H9 (cell line): ENCODE measurements around the gene GBP1. TPM values are rescaled to one million over a fixed set of nuclear protein-coding genes. Genes with fewer than 3 reads are reported as not detected.
"Not testable (repeated sequence)": the region's sequence is repeated elsewhere in the genome, so short reads cannot be mapped to it uniquely, and the experiment has no call there.

Experiments used
- DNase-seq: peaks from one replicate; pipeline ENCODE4 v3.0.0-alpha.2; 2017
- H2AFZ ChIP-seq: one replicate; pipeline ENCODE4 v1.6.1; 2013; ENCODE audit warnings: mild to moderate bottlenecking, low read length, control low read depth, moderate library complexity
- H2AK5ac ChIP-seq: 2 replicates; pipeline ENCODE4 v1.6.1; 2013; ENCODE audit warnings: low read length, control low read depth, mixed read lengths; ENCODE audit not compliant: insufficient read length
- H2BK120ac ChIP-seq: one replicate; pipeline ENCODE4 v1.6.1; 2013; ENCODE audit warnings: low read depth, mild to moderate bottlenecking, low read length, control low read depth, inconsistent platforms; ENCODE audit not compliant: poor library complexity, severe bottlenecking
- H2BK12ac ChIP-seq: 2 replicates; pipeline ENCODE4 v1.6.1; 2013; ENCODE audit warnings: low read length, control low read depth, mixed read lengths, low read depth; ENCODE audit not compliant: insufficient read length
- H2BK15ac ChIP-seq: 2 replicates; pipeline ENCODE4 v1.6.1; 2013; ENCODE audit warnings: low read depth, low read length, control low read depth
- H2BK20ac ChIP-seq: one replicate; pipeline ENCODE4 v1.6.1; 2013; ENCODE audit warnings: low read depth, mild to moderate bottlenecking, low read length, control low read depth, inconsistent platforms; ENCODE audit not compliant: poor library complexity, severe bottlenecking
- H2BK5ac ChIP-seq: 2 replicates; pipeline ENCODE4 v1.6.1; 2013; ENCODE audit warnings: low read length, control low read depth, mixed read lengths; ENCODE audit not compliant: insufficient read length
- H3K14ac ChIP-seq: 2 replicates; pipeline ENCODE4 v1.6.1; 2013; ENCODE audit warnings: low read length, control low read depth; ENCODE audit not compliant: insufficient read depth
- H3K18ac ChIP-seq: 2 replicates; pipeline ENCODE4 v1.6.1; 2013; ENCODE audit warnings: low read depth, mild to moderate bottlenecking, mixed read lengths, low read length, control low read depth; ENCODE audit not compliant: insufficient read length
- H3K23ac ChIP-seq: 2 replicates; pipeline ENCODE4 v1.6.1; 2013; ENCODE audit warnings: low read length, control low read depth, mixed read lengths, low read depth; ENCODE audit not compliant: insufficient read length
- H3K23me2 ChIP-seq: 2 replicates; pipeline ENCODE4 v1.6.1; 2013; ENCODE audit warnings: low read depth, mild to moderate bottlenecking, mixed read lengths, low read length, control low read depth; ENCODE audit not compliant: insufficient read length, poor library complexity, severe bottlenecking
- H3K27ac ChIP-seq: 2 replicates; pipeline ENCODE4 v1.5.1; 2013; ENCODE audit warnings: low read length, control low read depth, mixed read lengths, low read depth; ENCODE audit not compliant: insufficient read length
- H3K27me3 ChIP-seq: 2 replicates; pipeline ENCODE4 v1.6.1; 2013; ENCODE audit warnings: low read length, control low read depth, inconsistent platforms; ENCODE audit not compliant: insufficient read depth
- H3K4ac ChIP-seq: 2 replicates; pipeline ENCODE4 v1.6.1; 2013; ENCODE audit warnings: low read depth, mild to moderate bottlenecking, control low read depth, inconsistent platforms, low read length, moderate library complexity
- H3K4me1 ChIP-seq: 2 replicates; pipeline ENCODE4 v1.6.1; 2013; ENCODE audit warnings: low read length, control low read depth, inconsistent platforms; ENCODE audit not compliant: insufficient read depth
- H3K4me2 ChIP-seq: 2 replicates; pipeline ENCODE4 v1.6.1; 2013; ENCODE audit warnings: low read length, control low read depth, mixed read lengths; ENCODE audit not compliant: insufficient read length, insufficient read depth
- H3K56ac ChIP-seq: 2 replicates; pipeline ENCODE4 v1.6.1; 2013; ENCODE audit warnings: low read depth, mild to moderate bottlenecking, mixed read lengths, low read length, control low read depth; ENCODE audit not compliant: insufficient read length
- H3K79me1 ChIP-seq: 2 replicates; pipeline ENCODE4 v1.6.1; 2013; ENCODE audit warnings: low read depth, mild to moderate bottlenecking, moderate library complexity, low read length, control low read depth, inconsistent platforms; ENCODE audit not compliant: insufficient read depth, poor library complexity, severe bottlenecking
- H3K79me2 ChIP-seq: 2 replicates; pipeline ENCODE4 v1.6.1; 2013; ENCODE audit warnings: low read length, control low read depth, inconsistent platforms; ENCODE audit not compliant: insufficient read depth
- H3K9ac ChIP-seq: 2 replicates; pipeline ENCODE4 v1.6.1; 2013; ENCODE audit warnings: low read length, control low read depth, mixed read lengths; ENCODE audit not compliant: insufficient read length; ENCODE audit errors: extremely low read depth
- H3K9me3 ChIP-seq: one replicate; pipeline ENCODE4 v1.6.1; 2013; ENCODE audit warnings: low read depth, low read length, inconsistent platforms; ENCODE audit not compliant: control insufficient read depth
- H3T11ph ChIP-seq: one replicate; pipeline ENCODE4 v1.6.1; 2013; ENCODE audit warnings: mild to moderate bottlenecking, low read length, control low read depth, inconsistent platforms
- H4K20me1 ChIP-seq: one replicate; pipeline ENCODE4 v1.6.1; 2013; ENCODE audit not compliant: control insufficient read depth, insufficient read length, insufficient read depth
- H4K5ac ChIP-seq: 2 replicates; pipeline ENCODE4 v1.6.1; 2013; ENCODE audit warnings: low read depth, mild to moderate bottlenecking, mixed read lengths, low read length, control low read depth; ENCODE audit not compliant: insufficient read length
- H4K8ac ChIP-seq: replicated peaks from 2 replicates; pipeline ENCODE4 v1.6.1; 2013; ENCODE audit warnings: low read length, control low read depth, mixed read lengths, low read depth; ENCODE audit not compliant: insufficient read length
- H4K91ac ChIP-seq: 2 replicates; pipeline ENCODE4 v1.6.1; 2013; ENCODE audit warnings: low read depth, mild to moderate bottlenecking, moderate library complexity, mixed read lengths, low read length, control low read depth; ENCODE audit not compliant: insufficient read length
- H3K27ac Mint-ChIP-seq, 3 experiments: 2 replicates in 2 of 3; 3 replicates in 1 of 3; pipeline ENCODE4 v1.8.0; 2020 to 2021; ENCODE audit warnings: mixed read lengths in 3 of 3, mild to moderate bottlenecking in 1 of 3, moderate library complexity in 1 of 3
- H3K27me3 Mint-ChIP-seq: 2 replicates; pipeline ENCODE4 v1.8.0; 2021; ENCODE audit warnings: low read depth, mild to moderate bottlenecking, moderate library complexity, mixed read lengths
- H3K36me3 Mint-ChIP-seq, 3 experiments: 2 replicates in 2 of 3; 3 replicates in 1 of 3; pipeline ENCODE4 v1.8.0; 2020 to 2021; ENCODE audit warnings: low read depth in 3 of 3, mixed read lengths in 3 of 3; ENCODE audit not compliant: insufficient read depth in 1 of 3
- H3K4me1 Mint-ChIP-seq, 2 experiments: 2 replicates each; pipeline ENCODE4 v1.8.0; 2020; ENCODE audit warnings: mixed read lengths in 2 of 2
- H3K4me3 Mint-ChIP-seq, 2 experiments: 2 replicates in 1 of 2; 3 replicates in 1 of 2; pipeline ENCODE4 v1.8.0; 2020 to 2021; ENCODE audit warnings: mild to moderate bottlenecking in 2 of 2, mixed read lengths in 2 of 2, moderate library complexity in 1 of 2
- H3K9me3 Mint-ChIP-seq, 2 experiments: 2 replicates in 1 of 2; 3 replicates in 1 of 2; pipeline ENCODE4 v1.8.0; 2020; ENCODE audit warnings: mild to moderate bottlenecking in 2 of 2, mixed read lengths in 2 of 2, moderate library complexity in 1 of 2
- WGBS: extraction: QIAGEN DNeasy Blood & Tissue Kit; methylation state at CpG from one replicate; pipeline ENCODE4 v1.1.7; 2013; ENCODE audit warnings: missing lambda C conversion rate, low lambda C conversion rate, mixed read lengths; ENCODE audit not compliant: insufficient read length; ENCODE audit errors: extremely low coverage; 5-methylcytosine and 5-hydroxymethylcytosine counted together
- total RNA-seq: library from RNA; stranded (reverse); gene quantifications from 2 replicates; pipeline ENCODE4 v1.2.1, GENCODE V29; 2021

GBP1 gene
- total RNA-seq, 1 experiment from 2014 or later: not detected

DNA sequence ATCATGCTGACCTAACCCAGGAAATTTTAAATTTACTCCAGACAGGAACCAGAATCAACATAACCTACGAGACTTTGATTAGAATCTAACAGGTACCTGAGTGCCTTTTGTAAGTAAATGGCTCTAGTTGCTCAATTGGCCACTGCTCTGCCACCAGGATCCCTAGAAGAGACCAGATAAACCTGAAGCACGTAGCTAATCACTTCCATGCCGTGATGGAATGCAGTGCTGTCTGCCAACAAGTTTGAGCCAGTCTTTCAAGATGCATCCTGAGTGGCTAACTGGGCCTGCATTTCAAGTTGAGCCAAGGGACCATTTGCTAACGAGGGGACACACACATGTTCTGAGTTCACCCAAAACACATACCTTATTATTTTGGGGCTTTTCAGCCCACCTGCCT, 15.8 kb downstream of the GBP1 start:
- not testable (repeated sequence) for H3K9ac ChIP-seq, H2BK5ac ChIP-seq, H3K4ac ChIP-seq, H3K27me3 ChIP-seq, H3K23ac ChIP-seq, H4K8ac ChIP-seq, H2BK15ac ChIP-seq, H3K14ac ChIP-seq, H3K4me3 Mint-ChIP-seq, H3K36me3 Mint-ChIP-seq, H3K4me1 ChIP-seq, H3K4me2 ChIP-seq, DNase-seq, H2BK12ac ChIP-seq, H4K20me1 ChIP-seq, H2BK20ac ChIP-seq, H2AK5ac ChIP-seq, H3K79me1 ChIP-seq, H3K18ac ChIP-seq, H3K56ac ChIP-seq, H3K4me1 Mint-ChIP-seq, H2BK120ac ChIP-seq, H3K27me3 Mint-ChIP-seq, H3T11ph ChIP-seq, H4K5ac ChIP-seq, H3K9me3 Mint-ChIP-seq, H2AFZ ChIP-seq, H4K91ac ChIP-seq, H3K9me3 ChIP-seq, H3K79me2 ChIP-seq, H3K27ac ChIP-seq, H3K23me2 ChIP-seq
- H3K27ac Mint-ChIP-seq: peak overlapping the region in 1 of 3 experiments; percentile 50; a peak in 1 of 7 replicates
- no CpG with 5 or more reads among the region's 4 CpGs for WGBS
